T47D (cell line): ENCODE results near the gene CEP164.

ENCODE experiments used
- DNase-seq, 2 experiments: peaks; one replicate each; pipeline versions ENCODE4 v3.0.0 to v3.0.0-alpha.2; 2011 to 2012; ENCODE audit warnings: low read depth in 1 of 2, low spot score in 1 of 2
- JUND ChIP-seq: IDR thresholded peaks from 2 replicates; pipeline ENCODE4 v1.6.1; 2012; ENCODE audit warnings: low read depth
- in situ Hi-C: cut with HindIII; loops from 2 replicates; pipeline ENCODE4 v1.10.0; 2016; ENCODE audit warnings: low sequenced_read_pairs, low pct_unique_long_range_greater_than_20kb

Gene CEP164

GRCh38 chr11:117327567-117328374 lies at the start of gene CEP164:
Gene CEP164, plus strand, starts transcription at chr11:117327854. Its CDS starts 10,733 bp downstream, at chr11:117338587.
- DNase-seq = peak; percentile 98 to 99
- TF ChIP-seq JUND = no peak
- in situ Hi-C loops = no loop called here

- TF ChIP-seq JUND = no peak
- no peak for DNase-seq
- in situ Hi-C loops = no loop called here
Measured at GRCh38 chr11:117278347-117278746, 49.3 kb upstream of the CEP164 start.

- in situ Hi-C loops = no loop called here
- no peak for TF ChIP-seq JUND
- no peak for DNase-seq
Measured at GRCh38 chr11:117279711-117280376, 47.8 kb upstream of the CEP164 start.

GRCh38 chr11:117281159-117281558 lies 46.5 kb upstream of the CEP164 start:
- no peak for DNase-seq
- no peak for TF ChIP-seq JUND
- in situ Hi-C loops = no loop called here

- in situ Hi-C loops = no loop called here
- TF ChIP-seq JUND = no peak
- DNase-seq = no peak
Measured at GRCh38 chr11:117281869-117282268, 45.8 kb upstream of the CEP164 start.

GRCh38 chr11:117282956-117283355 lies 44.7 kb upstream of the CEP164 start:
- in situ Hi-C loops = no loop called here
- DNase-seq = no peak
- no peak for TF ChIP-seq JUND

GRCh38 chr11:117284053-117284452 lies 43.6 kb upstream of the CEP164 start:
- no peak for TF ChIP-seq JUND
- in situ Hi-C loops = no loop called here

GRCh38 chr11:117286588-117286987 lies 41.1 kb upstream of the CEP164 start:
- DNase-seq = no peak
- in situ Hi-C loops = no loop called here
- TF ChIP-seq JUND = no peak

More at GRCh38 chr11:117284053-117284452, 43.6 kb upstream of the CEP164 start:
- DNase-seq = no peak

- in situ Hi-C loops = no loop called here
- DNase-seq = no peak
- TF ChIP-seq JUND = no peak
Measured at GRCh38 chr11:117287668-117288067, 40.0 kb upstream of the CEP164 start.

GRCh38 chr11:117289795-117290194 lies 37.9 kb upstream of the CEP164 start:
- in situ Hi-C loops = no loop called here

GRCh38 chr11:117290809-117291396 lies 36.8 kb upstream of the CEP164 start, which contains the start of gene BACE1-AS:
Gene BACE1-AS, plus strand, starts transcription at chr11:117291346.
- DNase-seq = no peak

More at GRCh38 chr11:117289795-117290194, 37.9 kb upstream of the CEP164 start:
- no peak for DNase-seq
- no peak for TF ChIP-seq JUND

GRCh38 chr11:117292616-117293015 lies 35.0 kb upstream of the CEP164 start:
- no peak for TF ChIP-seq JUND
- DNase-seq = no peak
- in situ Hi-C loops = no loop called here

More at GRCh38 chr11:117290809-117291396, 36.8 kb upstream of the CEP164 start, which contains the start of gene BACE1-AS:
- in situ Hi-C loops = no loop called here
- no peak for TF ChIP-seq JUND
